HG02981 (cell line): ENCODE results near the gene CCDC85A.

Experiments used
- ATAC-seq: cut with Tn5 transposase; IDR thresholded peaks from one replicate; pipeline ENCODE4 v1.9.1; 2021; ENCODE audit warnings: mild to moderate bottlenecking, moderate library complexity; ENCODE audit not compliant: unreplicated experiment

CCDC85A gene

GRCh38 chr2:56234241-56234640 is 50.5 kb downstream of the CCDC85A start:
- no peak for ATAC-seq

- no peak for ATAC-seq
Observed at GRCh38 chr2:56239030-56239429, 55.2 kb downstream of the CCDC85A start.

DNA sequence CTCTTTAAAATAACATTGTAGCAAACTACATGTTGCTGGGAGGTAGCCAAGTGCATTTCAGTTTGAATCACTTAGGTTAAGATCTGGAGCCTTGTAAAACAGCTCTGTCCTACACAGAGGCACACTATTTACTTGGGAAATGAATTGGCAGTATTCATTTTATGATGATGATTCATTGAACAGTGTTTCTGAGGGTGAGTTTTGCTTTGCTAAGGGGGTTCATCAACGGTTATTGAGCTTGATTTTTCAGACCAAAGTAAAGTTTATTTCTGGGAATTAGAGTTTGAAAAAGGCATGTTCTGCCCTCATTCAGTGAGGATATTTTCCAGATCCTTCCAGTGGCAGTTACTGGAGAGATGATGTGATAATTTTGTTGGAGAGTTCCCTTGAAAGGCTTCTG is 55.6 kb downstream of the CCDC85A start:
- no peak for ATAC-seq

DNA sequence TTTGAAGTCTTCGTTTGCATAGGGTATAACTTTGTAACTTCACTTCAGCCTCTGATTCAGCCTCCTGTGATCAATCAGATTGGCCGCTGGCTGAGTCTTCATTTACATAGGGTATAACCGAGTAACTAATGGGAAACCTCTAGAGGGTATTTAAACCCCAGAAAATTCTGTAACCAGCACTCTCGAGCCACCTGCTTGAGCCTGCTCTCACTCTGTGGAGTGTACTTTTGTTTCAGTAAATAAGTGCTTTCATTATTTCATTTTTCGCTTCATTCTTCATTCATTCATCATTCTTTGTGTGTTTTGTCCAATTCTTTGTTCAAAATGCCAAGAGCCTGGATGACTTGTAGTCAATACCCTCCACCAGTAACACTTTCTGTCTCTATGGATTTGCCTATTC is 56.4 kb downstream of the CCDC85A start:
- no peak for ATAC-seq

GRCh38 chr2:56244506-56244905 is 60.7 kb downstream of the CCDC85A start:
- no peak for ATAC-seq

- no peak for ATAC-seq
Observed at GRCh38 chr2:56244911-56245530, 61.2 kb downstream of the CCDC85A start.

GRCh38 chr2:56248965-56249742 is 65.4 kb downstream of the CCDC85A start:
- ATAC-seq = no peak

- ATAC-seq = no peak
Observed at GRCh38 chr2:56250153-56250729, 66.5 kb downstream of the CCDC85A start.

DNA sequence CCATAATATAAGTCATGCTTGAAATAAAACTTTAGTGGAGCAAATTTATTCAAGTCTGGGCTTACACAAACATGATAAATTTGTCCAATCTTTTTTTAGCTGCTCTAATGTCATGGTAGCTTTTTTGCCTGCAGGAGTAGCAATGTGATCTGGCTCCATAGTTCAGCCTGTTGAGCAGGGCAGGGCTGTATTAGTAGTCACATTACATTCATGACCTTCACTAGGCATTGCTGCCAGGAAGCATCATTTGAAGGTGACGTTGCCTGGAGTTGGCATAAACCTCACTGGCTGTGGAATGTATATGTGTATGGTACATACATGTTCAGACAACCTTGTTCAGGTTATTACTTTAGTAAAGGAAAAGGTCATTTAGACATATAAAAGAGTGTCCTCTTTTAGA is 76.6 kb downstream of the CCDC85A start:
- no peak for ATAC-seq

DNA sequence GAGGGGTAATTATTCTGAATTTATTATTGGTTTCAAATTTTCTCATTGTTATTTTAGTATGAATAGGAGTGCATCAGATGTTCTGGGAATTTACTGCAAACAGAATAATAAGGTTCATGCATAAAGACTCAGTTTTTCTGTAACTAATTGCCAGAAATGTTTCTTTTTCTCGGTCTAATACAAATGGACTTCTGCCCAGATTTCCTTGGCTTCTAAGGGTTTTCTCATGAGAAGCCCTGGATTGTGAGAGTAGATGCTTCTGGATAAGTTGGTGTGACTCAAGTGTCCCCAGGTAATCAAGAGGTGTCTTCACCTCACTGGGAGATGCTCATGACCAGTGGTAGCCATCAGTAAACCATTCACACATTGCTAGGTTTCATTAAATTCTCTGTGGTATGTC is 78.5 kb downstream of the CCDC85A start:
- ATAC-seq = no peak

DNA sequence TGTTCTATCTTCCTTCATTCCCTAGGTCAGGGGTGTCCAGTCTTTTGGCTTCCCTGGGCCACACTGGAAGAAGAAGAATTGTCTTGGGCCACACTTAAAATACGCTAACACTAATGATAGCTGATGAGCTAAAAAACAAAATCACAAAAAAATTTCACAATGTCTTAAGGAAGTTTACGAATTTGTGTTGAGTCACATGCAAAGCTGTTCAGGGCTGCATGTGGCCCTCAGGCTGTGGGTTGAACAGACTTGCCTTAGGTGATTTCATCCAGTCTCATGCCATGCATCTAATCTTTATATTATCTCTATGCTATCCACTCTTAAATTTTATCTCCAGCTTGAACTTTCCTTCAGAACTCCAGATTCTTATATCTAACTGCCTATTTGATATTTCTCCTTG is 80.1 kb downstream of the CCDC85A start:
- no peak for ATAC-seq

- no peak for ATAC-seq
Observed at GRCh38 chr2:56266761-56267414, 83.1 kb downstream of the CCDC85A start.

GRCh38 chr2:56267415-56267788 is 83.6 kb downstream of the CCDC85A start:
- no peak for ATAC-seq

GRCh38 chr2:56268856-56269255 is 85.1 kb downstream of the CCDC85A start:
- no peak for ATAC-seq

GRCh38 chr2:56271275-56271674 is 87.5 kb downstream of the CCDC85A start:
- ATAC-seq = no peak

DNA sequence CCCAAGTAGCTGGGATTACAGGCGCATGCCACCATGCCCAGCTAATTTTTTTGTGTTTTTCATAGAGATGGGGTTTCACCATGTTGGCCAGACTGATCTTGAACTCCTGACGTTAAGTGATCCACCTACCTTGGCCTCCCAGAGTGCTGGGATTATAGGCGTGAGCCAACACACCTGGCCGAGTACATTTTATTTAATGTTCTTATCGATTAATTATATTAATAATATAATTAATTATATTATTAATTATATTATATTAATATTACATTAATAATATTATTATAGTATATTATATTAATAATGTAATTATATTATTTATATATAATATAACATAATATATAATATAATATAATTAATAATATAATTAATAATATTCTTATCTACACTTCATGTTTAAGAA is 101.4 kb downstream of the CCDC85A start:
- ATAC-seq = no peak

GRCh38 chr2:56286936-56287335 is 103.1 kb downstream of the CCDC85A start:
- no peak for ATAC-seq

DNA sequence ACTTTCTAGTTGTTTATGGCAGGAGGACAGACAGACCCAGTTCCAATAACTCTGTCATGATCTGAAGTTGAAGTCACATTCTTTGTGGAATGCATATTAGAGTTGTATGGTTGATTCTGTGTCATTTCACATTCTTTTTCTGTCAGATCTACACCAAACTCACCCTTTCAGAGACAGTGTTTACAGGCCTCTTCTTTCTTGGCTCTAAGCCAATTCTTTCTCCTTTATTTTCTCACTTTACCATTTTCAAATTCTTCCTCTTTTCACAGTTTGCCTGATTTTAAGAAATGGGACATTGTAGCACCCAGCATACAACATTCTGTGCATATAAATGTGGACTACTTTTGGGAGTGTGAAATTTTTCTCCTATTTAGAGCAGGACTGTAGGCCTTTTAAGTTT is 103.7 kb downstream of the CCDC85A start:
- no peak for ATAC-seq

DNA sequence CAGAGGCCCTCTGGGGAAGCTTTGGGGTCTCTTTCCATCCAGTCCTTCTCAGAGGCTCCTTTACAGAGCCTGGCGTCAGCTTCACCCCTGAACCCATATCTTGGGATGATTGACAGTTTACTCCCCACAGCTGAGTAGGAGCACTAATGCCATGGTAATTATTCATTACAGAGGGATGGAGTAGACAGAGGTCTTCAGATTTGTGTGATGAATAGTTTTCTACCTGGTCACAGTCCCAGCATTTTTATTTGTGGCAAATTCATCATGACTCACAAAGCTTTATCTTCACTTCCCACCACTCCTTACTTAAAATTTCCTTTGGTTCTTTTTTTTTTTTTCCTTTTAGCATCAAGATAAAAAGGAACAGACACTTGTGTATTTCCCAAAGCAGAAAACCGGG is 104.2 kb downstream of the CCDC85A start:
- ATAC-seq = no peak

DNA sequence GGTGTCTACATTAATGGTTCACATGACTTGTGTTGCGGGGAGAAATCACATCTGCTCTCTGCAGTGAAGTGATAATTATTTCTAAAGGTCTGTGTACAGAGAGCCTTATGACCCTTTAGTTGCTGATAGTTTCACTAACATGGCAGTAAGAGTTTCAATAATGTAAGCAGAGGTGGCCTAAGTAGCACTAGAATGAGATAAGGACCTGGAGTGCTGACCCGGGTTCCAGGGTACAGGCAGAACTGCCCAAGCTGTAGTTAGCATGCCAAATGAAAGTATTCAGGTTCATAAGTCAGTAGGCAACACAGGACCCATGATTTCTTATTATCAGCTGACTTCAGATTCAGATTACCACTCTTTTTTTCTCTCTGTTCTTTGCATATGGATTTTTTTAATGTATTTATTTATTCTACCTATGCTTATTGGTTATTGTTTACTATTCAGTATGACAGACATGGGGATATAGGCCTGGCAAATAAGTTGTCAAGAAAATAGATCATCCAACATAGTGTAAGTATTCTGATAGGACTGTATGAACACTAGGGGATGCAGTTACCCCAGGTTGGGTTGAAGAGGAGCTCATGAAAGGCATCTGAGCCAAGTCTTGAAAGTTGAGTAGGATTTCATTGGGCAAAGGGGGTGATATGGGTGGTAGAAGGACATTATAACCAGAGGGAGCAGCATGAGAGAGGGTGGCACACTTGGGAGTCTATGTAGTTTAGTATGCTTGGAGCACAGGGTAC is 105.2 kb downstream of the CCDC85A start:
- no peak for ATAC-seq

DNA sequence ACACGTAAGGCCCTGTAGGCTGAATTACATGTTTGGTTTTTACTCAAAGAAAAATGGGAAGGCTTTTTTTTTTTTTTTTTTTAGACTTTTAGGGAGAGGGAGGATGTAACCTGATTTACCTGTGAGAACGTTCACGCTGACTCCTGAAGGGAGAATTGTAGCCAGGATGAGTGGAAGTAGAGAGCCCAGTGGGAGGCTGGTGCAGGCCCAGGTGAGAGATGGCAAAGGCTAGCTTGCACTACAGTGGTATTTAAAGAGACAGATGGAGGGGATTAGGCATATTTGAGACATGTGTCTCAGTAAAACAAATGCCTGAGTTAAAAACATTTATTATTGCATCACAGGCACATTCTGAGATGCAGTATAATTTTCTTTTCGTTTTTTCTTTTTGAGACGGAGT is 107.9 kb downstream of the CCDC85A start:
- no peak for ATAC-seq
